GM12878 (cell line): Measurements from ENCODE around the gene ATP7B. TPM values are rescaled to one million over a fixed set of nuclear protein-coding genes. Genes with fewer than 3 reads are reported as not detected.
A peak's percentile ranks its signal among the peaks of the same experiment; 100 is the strongest.

Experiments
- ATAC-seq: fragments of 200-7000 bp; cut with Tn5 transposase; 3 replicates; pipeline ENCODE4 v1.9.1; 2020; ENCODE audit warnings: mild to moderate bottlenecking, moderate library complexity
- BruUV-seq: library from RNA; stranded (reverse); fragments of 400-500 nt; replicated peaks from 2 replicates; lab custom pipeline; 2021; lab: Mats Ljungman, UMichigan
- CTCF ChIA-PET: fragments of 300-600 bp; sonication (Branson Sonifier 250); formaldehyde crosslinking; extraction: SDS; loops from one replicate; lab custom pipeline; 2021; ENCODE audit warnings: inconsistent platforms; lab: Yijun Ruan, JAX
- POLR2A ChIA-PET: fragments of 350-600 bp; formaldehyde crosslinking; extraction: SDS; loops from one replicate; lab custom pipeline; 2021; ENCODE audit warnings: inconsistent platforms; lab: Charles Lee
- RAD21 ChIA-PET: fragments of 300-600 bp; sonication (Branson Sonifier 250); formaldehyde crosslinking; loops from one replicate; lab custom pipeline; 2023; ENCODE audit warnings: antibody characterized with exemption; ENCODE audit not compliant: unreplicated experiment; lab: Charles Lee
- SMC1A ChIA-PET: fragments of 300-600 bp; sonication (Branson Sonifier 250); formaldehyde crosslinking; loops from one replicate; lab custom pipeline; 2023; ENCODE audit not compliant: unreplicated experiment, uncharacterized antibody; lab: Charles Lee
- DNase-seq: peaks from one replicate; pipeline ENCODE4 v3.0.0-alpha.2; 2011; ENCODE audit warnings: low read depth, low spot score
- FAIRE-seq: peaks from 3 replicates; lab custom pipeline; 2011; peaks lifted over from hg19 to GRCh38; lab: Jason Lieb, UNC
- H2AFZ ChIP-seq: 2 replicates; pipeline ENCODE4 v1.6.0; 2011; ENCODE audit warnings: low read depth, low read length, control low read depth; ENCODE audit not compliant: control insufficient read depth
- H3K27ac ChIP-seq: 2 replicates; pipeline ENCODE4 v1.5.1; 2011; ENCODE audit warnings: control low read depth; ENCODE audit not compliant: control insufficient read depth, insufficient read depth
- H3K27me3 ChIP-seq, 2 experiments: replicated peaks in 1 of 2; 2 replicates each; pipeline versions ENCODE4 v1.6.0 to v1.6.1; 2011; ENCODE audit warnings: low read length in 1 of 2; ENCODE audit not compliant: control insufficient read depth in 2 of 2, insufficient read depth in 2 of 2
- H3K36me3 ChIP-seq, 2 experiments: 2 replicates each; pipeline ENCODE4 v1.5.1; 2011; ENCODE audit warnings: low read length in 1 of 2; ENCODE audit not compliant: control insufficient read depth in 2 of 2, insufficient read depth in 2 of 2
- H3K4me1 ChIP-seq: 2 replicates; pipeline ENCODE4 v1.6.1; 2011; ENCODE audit warnings: mild to moderate bottlenecking, low read length, moderate library complexity, mixed read lengths; ENCODE audit not compliant: control insufficient read depth, insufficient read depth
- H3K4me2 ChIP-seq: 2 replicates; pipeline ENCODE4 v1.6.0; 2011; ENCODE audit warnings: control low read depth; ENCODE audit not compliant: control insufficient read depth, insufficient read depth
- H3K4me3 ChIP-seq: fragments of 200-600 bp; sonication (generic); 2 replicates; pipeline ENCODE4 v1.5.1; 2016
- H3K79me2 ChIP-seq: 2 replicates; pipeline ENCODE4 v1.6.0; 2011; ENCODE audit warnings: low read length; ENCODE audit not compliant: control insufficient read depth, insufficient read depth
- H3K9ac ChIP-seq: 2 replicates; pipeline ENCODE4 v1.8.0; 2011; ENCODE audit warnings: low read length, control low read depth, mixed read lengths; ENCODE audit not compliant: control insufficient read depth, insufficient read depth
- H3K9me3 ChIP-seq: replicated peaks from 3 replicates; pipeline ENCODE4 v1.5.1; 2011; ENCODE audit warnings: mild to moderate bottlenecking, low read length; ENCODE audit not compliant: control insufficient read depth, insufficient read depth
- H4K20me1 ChIP-seq: 2 replicates; pipeline ENCODE4 v1.6.0; 2011; ENCODE audit not compliant: control insufficient read depth, insufficient read depth
- BCL11A ChIP-seq: IDR thresholded peaks from 2 replicates; pipeline ENCODE4 v1.6.1; 2011; ENCODE audit warnings: low read depth, low read length
- BRCA1 ChIP-seq: IDR thresholded peaks from 2 replicates; pipeline ENCODE4 v1.6.1; 2011; ENCODE audit warnings: low read depth, low read length, improper control_type of control experiment
- CBFB ChIP-seq: IDR thresholded peaks from 2 replicates; pipeline ENCODE4 v1.6.1; 2016; ENCODE audit warnings: antibody characterized with exemption, low read depth
- FOS ChIP-seq: IDR thresholded peaks from 3 replicates; pipeline ENCODE4 v1.6.1; 2011; ENCODE audit warnings: borderline replicate concordance; ENCODE audit not compliant: insufficient read length; ENCODE audit errors: extremely low read depth
- IKZF1 ChIP-seq: fragments of 450-650 bp; conservative IDR thresholded peaks from 2 replicates; pipeline ENCODE4 v1.6.1; 2017; ENCODE audit warnings: antibody characterized with exemption, mild to moderate bottlenecking
- MEF2A ChIP-seq: IDR thresholded peaks from 2 replicates; pipeline ENCODE4 v1.6.1; 2011; ENCODE audit warnings: low read depth, mild to moderate bottlenecking, low read length, moderate library complexity; ENCODE audit not compliant: insufficient read depth
- MTA2 ChIP-seq: fragments of 450-650 bp; IDR thresholded peaks from 2 replicates; pipeline ENCODE4 v1.6.1; 2016; ENCODE audit warnings: low read depth, mild to moderate bottlenecking, moderate library complexity
- RELA ChIP-seq: fragments of 450-650 bp; IDR thresholded peaks from 2 replicates; pipeline ENCODE4 v1.8.0; 2014; ENCODE audit warnings: borderline replicate concordance; ENCODE audit not compliant: partially characterized antibody
- ZBTB33 ChIP-seq: fragments of 450-650 bp; IDR thresholded peaks from 2 replicates; pipeline ENCODE4 v1.6.1; 2017; ENCODE audit warnings: mild to moderate bottlenecking
- ZNF24 ChIP-seq: fragments of 450-650 bp; IDR thresholded peaks from 2 replicates; pipeline ENCODE4 v1.6.1; 2017; ENCODE audit warnings: antibody characterized with exemption, mild to moderate bottlenecking
- WGBS: methylation state at CpG from one replicate; pipeline ENCODE4 v1.1.6; 2016; ENCODE audit warnings: low lambda C conversion rate; ENCODE audit not compliant: insufficient replicate concordance, insufficient coverage; ENCODE audit errors: missing lambda C conversion rate; 5-methylcytosine and 5-hydroxymethylcytosine counted together
- in situ Hi-C: fragments of 300-500 bp; cut with MboI; formaldehyde crosslinking; loops from 9 replicates; pipeline ENCODE4 v1.14.3; 2018; ENCODE audit warnings: mixed read lengths
- intact Hi-C: fragments of 100-400 bp; cut with micrococcal nuclease; formaldehyde crosslinking; loops from one replicate; pipeline ENCODE4 v1.14.2; 2022; ENCODE audit not compliant: unreplicated experiment
- polyA plus RNA-seq, 11 experiments: library from polyadenylated mRNA; depleted of rRNA in 4 of 11; unstranded in 6 of 11; stranded (reverse) in 5 of 11; fragments of >200 nt; fragmentation: Nextera tagmentation in 4 of 11; fragmentation: Illumina TruSeq in 1 of 11; extraction: Ambion mirVana in 4 of 11; extraction: Trizol in 1 of 11; gene quantifications; 1 replicate in 1 of 11; 2 replicates in 10 of 11; pipeline versions ENCODE4 v1.2.1 to v1.2.3, GENCODE V29; 2011 to 2016; ENCODE audit warnings: inconsistent platforms in 2 of 11, missing spikeins in 2 of 11, low read depth in 1 of 11
- total RNA-seq, 4 experiments: library from RNA; depleted of rRNA in 3 of 4; stranded (reverse); fragments of >200 nt in 3 of 4; fragmentation: Illumina TruSeq in 1 of 4; extraction: Trizol in 1 of 4; gene quantifications; 2 replicates each; pipeline versions ENCODE4 v1.2.1 to v1.2.3, GENCODE V29; 2013 to 2021
- TF ChIP-seq, protein P1 (sequence below): IDR thresholded peaks from 2 replicates; pipeline ENCODE4 v1.6.1; 2012; ENCODE audit warnings: low read depth, low read length, improper control_type of control experiment
- TF ChIP-seq, protein P2 (sequence below): fragments of 450-650 bp; IDR thresholded peaks from 2 replicates; pipeline ENCODE4 v1.6.1; 2016; ENCODE audit warnings: mild to moderate bottlenecking

ATP7B gene
- total and polyA plus RNA-seq, 10 of the 15 experiments (the other 5 are each of a cell fraction or from before 2014, with no cell fraction given), result under 0.01 to 1.1 (median 0.06) TPM; not detected in 2

DNA sequence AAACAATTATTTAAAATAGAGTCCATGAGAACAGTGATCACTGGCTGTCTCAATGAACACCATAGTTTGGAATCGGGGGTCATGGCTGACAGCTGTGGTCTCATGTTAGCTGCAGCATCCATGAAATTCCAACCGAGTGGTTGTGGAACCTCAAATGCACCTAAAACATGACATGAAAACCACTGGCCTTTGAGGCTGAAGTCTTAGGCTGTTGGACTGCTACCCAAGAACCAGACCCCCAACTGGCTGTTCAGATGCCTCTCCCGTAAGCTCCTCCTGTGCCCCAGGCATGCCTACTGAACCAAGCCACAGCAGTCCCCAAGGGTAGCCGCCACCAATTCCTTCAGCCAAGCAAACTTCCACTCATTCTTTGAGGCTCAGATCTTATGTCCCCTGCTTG is 50.5 kb downstream of the ATP7B start:
- Histone ChIP-seq H3K9ac (no peak overlapping the region), H3K36me3 (no peaks in the 10 kb centered on the region), H3K4me2 (no peak overlapping the region), H3K27ac (no peak overlapping the region), H3K79me2 (no peaks in the 10 kb centered on the region), H3K4me3 (no peak overlapping the region), H3K4me1 (peaks cover 17% of the 10 kb centered on the region), H2AFZ (no peak overlapping the region), H3K27me3 (no peaks in the 10 kb centered on the region; a peak in 1 of 4 replicates), H3K9me3 (no peaks in the 10 kb centered on the region), H4K20me1 (no peaks in the 10 kb centered on the region)
- in situ Hi-C loops (no loop called here), intact Hi-C loops (no loop called here)
- no peak for FAIRE-seq
- TF ChIP-seq BRCA1, result no peak
- no peak for TF ChIP-seq ZNF24
- TF ChIP-seq, protein P1, sequence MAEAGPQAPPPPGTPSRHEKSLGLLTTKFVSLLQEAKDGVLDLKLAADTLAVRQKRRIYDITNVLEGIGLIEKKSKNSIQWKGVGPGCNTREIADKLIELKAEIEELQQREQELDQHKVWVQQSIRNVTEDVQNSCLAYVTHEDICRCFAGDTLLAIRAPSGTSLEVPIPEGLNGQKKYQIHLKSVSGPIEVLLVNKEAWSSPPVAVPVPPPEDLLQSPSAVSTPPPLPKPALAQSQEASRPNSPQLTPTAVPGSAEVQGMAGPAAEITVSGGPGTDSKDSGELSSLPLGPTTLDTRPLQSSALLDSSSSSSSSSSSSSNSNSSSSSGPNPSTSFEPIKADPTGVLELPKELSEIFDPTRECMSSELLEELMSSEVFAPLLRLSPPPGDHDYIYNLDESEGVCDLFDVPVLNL, result no peak
- DNase-seq, result no peak
- 94% methylated on average over 4 of the region's 4 CpGs for WGBS
- ChIA-PET RAD21 (interaction anchor here (1.0 to 2.0 kb wide), 4 partner anchors 10 to 65 kb away, joined by 3 to 8 read pairs (median 3); no protein-coding TSS in a partner anchor), SMC1A (interaction anchor here (1.2 to 1.3 kb wide), 3 partner anchors 10 to 65 kb away, joined by 3 to 4 read pairs (median 4); no protein-coding TSS in a partner anchor), POLR2A (interaction anchor here (0.5 kb wide), 1 partner anchor 41 kb away, joined by 4 read pairs; no protein-coding TSS in a partner anchor), CTCF (interaction anchor here (1.5 to 4.5 kb wide), 3 partner anchors 10 to 65 kb away, joined by 3 to 18 read pairs (median 5); no protein-coding TSS in a partner anchor)
- no peak for ATAC-seq
- BruUV-seq, result no TSS peak

DNA sequence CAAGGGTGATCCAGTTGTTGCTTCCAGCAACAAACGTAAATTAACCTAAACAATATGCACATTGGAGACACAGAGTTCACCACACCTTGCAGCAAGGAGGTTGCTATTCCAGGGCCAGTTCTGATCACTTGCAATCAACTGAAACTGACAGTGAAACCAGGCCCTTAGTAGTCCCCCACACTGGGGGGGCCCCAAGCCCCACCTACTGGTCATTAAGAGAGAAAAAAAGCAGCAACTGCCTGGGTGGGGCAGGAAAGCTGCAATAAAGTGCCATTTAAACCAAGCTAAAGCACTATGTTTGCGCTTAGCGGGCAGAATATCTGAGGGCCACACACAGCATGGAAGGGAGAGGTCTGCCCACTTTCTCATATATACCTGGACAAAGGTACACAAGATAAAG is 51.5 kb downstream of the ATP7B start:
- Histone ChIP-seq H3K4me1 (peaks cover 17% of the 10 kb centered on the region), H3K27ac (no peak overlapping the region), H3K9ac (no peak overlapping the region), H2AFZ (peak overlapping the region; percentile 1; the same call in 1 of the 2 replicates), H3K4me2 (0 out of 2 replicates have a peak overlapping the region, but pooled peaks have one; percentile 12), H3K4me3 (no peak overlapping the region), H3K36me3 (no peaks in the 10 kb centered on the region), H3K9me3 (no peaks in the 10 kb centered on the region), H3K79me2 (no peaks in the 10 kb centered on the region), H4K20me1 (no peaks in the 10 kb centered on the region), H3K27me3 (no peaks in the 10 kb centered on the region; a peak in 1 of 4 replicates)
- BruUV-seq, result no TSS peak
- ChIA-PET CTCF (interaction anchor here (0.9 to 4.5 kb wide), 6 partner anchors 8 to 115 kb away, joined by 3 to 18 read pairs (median 5); partner anchors contain the start of gene TMEM272), POLR2A (interaction anchor here (0.7 kb wide), 1 partner anchor 12 kb away, joined by 4 read pairs; no protein-coding TSS in a partner anchor), RAD21 (interaction anchor here (0.6 to 2.6 kb wide), 6 partner anchors 11 to 64 kb away, joined by 3 to 10 read pairs (median 5); partner anchors contain the start of gene ALG11), SMC1A (interaction anchor here (0.8 to 3.5 kb wide), 5 partner anchors 7 to 235 kb away, joined by 3 to 15 read pairs (median 3); no protein-coding TSS in a partner anchor)
- intact Hi-C loops (loop anchor here (5.0 kb wide), 2 partner anchors 62 to 142 kb away; no protein-coding TSS in a partner anchor), in situ Hi-C loops (no loop called here)
- FAIRE-seq (peak; percentile 91), DNase-seq (no peak), ATAC-seq (peak; percentile 65)
- WGBS, result 75% methylated on average over 3 of the region's 3 CpGs
- TF ChIP-seq IKZF1, result 0 out of 2 replicates have a peak, but pooled peaks have one; percentile 15
- TF ChIP-seq ZBTB33, result peak; percentile 69; the same call in 1 of the 2 replicates
- no peak for TF ChIP-seq MEF2A
- peak; percentile 41; the same call in 1 of the 2 replicates for TF ChIP-seq MTA2
- no peak for TF ChIP-seq FOS
- peak; percentile 21; the same call in 1 of the 2 replicates for TF ChIP-seq BCL11A
- no peak for TF ChIP-seq CBFB
- TF ChIP-seq, protein P2, sequence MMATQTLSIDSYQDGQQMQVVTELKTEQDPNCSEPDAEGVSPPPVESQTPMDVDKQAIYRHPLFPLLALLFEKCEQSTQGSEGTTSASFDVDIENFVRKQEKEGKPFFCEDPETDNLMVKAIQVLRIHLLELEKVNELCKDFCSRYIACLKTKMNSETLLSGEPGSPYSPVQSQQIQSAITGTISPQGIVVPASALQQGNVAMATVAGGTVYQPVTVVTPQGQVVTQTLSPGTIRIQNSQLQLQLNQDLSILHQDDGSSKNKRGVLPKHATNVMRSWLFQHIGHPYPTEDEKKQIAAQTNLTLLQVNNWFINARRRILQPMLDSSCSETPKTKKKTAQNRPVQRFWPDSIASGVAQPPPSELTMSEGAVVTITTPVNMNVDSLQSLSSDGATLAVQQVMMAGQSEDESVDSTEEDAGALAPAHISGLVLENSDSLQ, result peak; percentile 15; the same call in 1 of the 2 replicates
- no peak for TF ChIP-seq RELA
